Kidney (tissue), 14 donors: ENCODE results near the gene ZNF592. TPM values are rescaled to one million over a fixed set of nuclear protein-coding genes. Genes with fewer than 3 reads are reported as not detected.

Experiments
- DNase-seq, 5 donors: peaks; one replicate each; pipeline ENCODE4 v3.0.0-alpha.2; 2013 to 2020
- FAIRE-seq: peaks from 2 replicates; lab custom pipeline; 2012; peaks lifted over from hg19 to GRCh38; lab: Jason Lieb, UNC
- H3K27ac ChIP-seq, 2 donors: one replicate each; pipeline ENCODE4 v1.7.0; 2013; ENCODE audit warnings: low read depth in 2 of 2, low read length in 2 of 2, inconsistent platforms in 1 of 2
- H3K27me3 ChIP-seq: one replicate; pipeline ENCODE4 v1.7.1; 2013; ENCODE audit warnings: low read length, inconsistent platforms; ENCODE audit not compliant: control insufficient read depth, insufficient read depth
- H3K36me3 ChIP-seq, 3 donors: one replicate each; pipeline versions ENCODE4 v1.7.0 to v1.7.1; 2013; ENCODE audit warnings: low read length in 3 of 3, control low read depth in 1 of 3, inconsistent platforms in 1 of 3; ENCODE audit not compliant: insufficient read depth in 3 of 3, control insufficient read depth in 2 of 3
- H3K4me1 ChIP-seq, 3 donors: one replicate each; pipeline versions ENCODE4 v1.7.0 to v1.7.1; 2013; ENCODE audit warnings: low read length in 3 of 3, inconsistent platforms in 1 of 3, low read depth in 1 of 3; ENCODE audit not compliant: control insufficient read depth in 2 of 3, insufficient read depth in 2 of 3
- H3K4me3 ChIP-seq, 3 donors: one replicate each; pipeline versions ENCODE4 v1.7.0 to v1.8.1; 2013; ENCODE audit warnings: low read length in 3 of 3, control low read depth in 1 of 3, inconsistent platforms in 1 of 3
- H3K9ac ChIP-seq, 3 donors: one replicate each; pipeline versions ENCODE4 v1.7.0 to v1.7.1; 2013; ENCODE audit warnings: low read length in 3 of 3, control low read depth in 1 of 3, inconsistent platforms in 1 of 3
- H3K9me3 ChIP-seq, 3 donors: one replicate each; pipeline versions ENCODE4 v1.7.0 to v1.7.1; 2013; ENCODE audit warnings: low read length in 3 of 3, control low read depth in 1 of 3, inconsistent platforms in 1 of 3; ENCODE audit not compliant: control insufficient read depth in 2 of 3, insufficient read depth in 1 of 3
- intact Hi-C: fragments of 100-400 bp; cut with DNase I; formaldehyde crosslinking; loops from one replicate; pipeline ENCODE4 v1.11.1; 2022
- polyA plus RNA-seq: library from polyadenylated mRNA; stranded (reverse); fragments of 350-450 nt; fragmentation: Illumina TruSeq; extraction: RNeasy Lipid Tissue Mini Kit (QIAGEN cat#74804); gene quantifications from one replicate; pipeline ENCODE4 v1.2.3, GENCODE V29; 2014; ENCODE audit warnings: low read depth, low replicate concordance; ENCODE audit not compliant: insufficient read depth
- total RNA-seq: library from RNA; stranded (reverse); fragmentation: NEBNext Ultra II Directional; extraction: Animal tissue kit (Norgen Biotek cat#: 25700); gene quantifications from one replicate; pipeline ENCODE4 v1.2.1, GENCODE V29; 2021
- TF ChIP-seq, protein P1 (sequence below): IDR thresholded peaks from 3 replicates; pipeline ENCODE4 v1.5.1; 2012; ENCODE audit warnings: mild to moderate bottlenecking, moderate library complexity, borderline replicate concordance; ENCODE audit not compliant: insufficient read depth; ENCODE audit errors: extremely low read depth
- donor health status: control.
- donor health status: control.
- donor health status: control.
- donor health status: control.
- donor health status: control.
- donor health status: DM: yes; HTN: yes; CAD: no.
- donor health status: Normal renal cell carcinoma (clear cell type).

Gene ZNF592
- total and polyA plus RNA-seq, 2 donors from 2014 or later = 6.9 to 31.6 TPM

DNA sequence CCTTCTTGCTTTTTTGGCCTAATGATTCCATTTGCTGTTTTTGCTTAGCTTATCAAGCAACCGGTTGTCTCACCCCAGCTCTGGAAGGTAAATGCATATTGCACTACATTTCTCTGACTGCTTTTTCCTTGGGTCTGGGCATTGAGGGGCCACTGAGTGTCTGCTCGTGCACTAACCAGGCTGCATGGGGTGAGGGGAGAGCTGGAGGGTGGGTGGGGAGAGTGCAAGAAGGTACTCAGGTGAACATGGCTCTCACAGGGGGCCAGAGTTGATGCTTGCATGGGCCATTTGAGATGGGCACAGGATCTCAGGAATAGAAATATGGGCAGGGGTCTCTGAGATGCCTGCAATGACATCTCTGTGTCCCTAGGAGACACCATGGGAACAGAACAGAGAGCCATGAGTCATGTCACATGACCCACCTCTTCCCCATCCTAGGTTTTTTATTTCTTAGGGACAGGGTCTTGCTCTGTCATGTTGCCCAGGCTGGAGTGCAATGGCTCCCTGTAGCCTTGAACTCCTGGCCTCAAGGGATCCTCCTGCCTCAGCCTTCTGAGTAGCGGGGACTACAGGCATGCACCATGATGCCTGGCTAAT, 75.0 kb downstream of the ZNF592 start:
- Histone ChIP-seq H3K9ac (no peak overlapping the region), H3K4me1 (peaks cover 2 to 54% (median 44%) of the 10 kb centered on the region in 3 donors), H3K27me3 (no peaks in the 10 kb centered on the region), H3K27ac (peak overlapping the region in 1 of 2 donors; percentile 50), H3K4me3 (no peak overlapping the region), H3K9me3 (no peaks in the 10 kb centered on the region), H3K36me3 (peaks cover 0 to 6% (median 0%) of the 10 kb centered on the region in 3 donors)
- TF ChIP-seq, protein P1, sequence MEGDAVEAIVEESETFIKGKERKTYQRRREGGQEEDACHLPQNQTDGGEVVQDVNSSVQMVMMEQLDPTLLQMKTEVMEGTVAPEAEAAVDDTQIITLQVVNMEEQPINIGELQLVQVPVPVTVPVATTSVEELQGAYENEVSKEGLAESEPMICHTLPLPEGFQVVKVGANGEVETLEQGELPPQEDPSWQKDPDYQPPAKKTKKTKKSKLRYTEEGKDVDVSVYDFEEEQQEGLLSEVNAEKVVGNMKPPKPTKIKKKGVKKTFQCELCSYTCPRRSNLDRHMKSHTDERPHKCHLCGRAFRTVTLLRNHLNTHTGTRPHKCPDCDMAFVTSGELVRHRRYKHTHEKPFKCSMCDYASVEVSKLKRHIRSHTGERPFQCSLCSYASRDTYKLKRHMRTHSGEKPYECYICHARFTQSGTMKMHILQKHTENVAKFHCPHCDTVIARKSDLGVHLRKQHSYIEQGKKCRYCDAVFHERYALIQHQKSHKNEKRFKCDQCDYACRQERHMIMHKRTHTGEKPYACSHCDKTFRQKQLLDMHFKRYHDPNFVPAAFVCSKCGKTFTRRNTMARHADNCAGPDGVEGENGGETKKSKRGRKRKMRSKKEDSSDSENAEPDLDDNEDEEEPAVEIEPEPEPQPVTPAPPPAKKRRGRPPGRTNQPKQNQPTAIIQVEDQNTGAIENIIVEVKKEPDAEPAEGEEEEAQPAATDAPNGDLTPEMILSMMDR = no peak
- no peak for DNase-seq
- FAIRE-seq = no peak
- intact Hi-C loops = no loop called here

DNA sequence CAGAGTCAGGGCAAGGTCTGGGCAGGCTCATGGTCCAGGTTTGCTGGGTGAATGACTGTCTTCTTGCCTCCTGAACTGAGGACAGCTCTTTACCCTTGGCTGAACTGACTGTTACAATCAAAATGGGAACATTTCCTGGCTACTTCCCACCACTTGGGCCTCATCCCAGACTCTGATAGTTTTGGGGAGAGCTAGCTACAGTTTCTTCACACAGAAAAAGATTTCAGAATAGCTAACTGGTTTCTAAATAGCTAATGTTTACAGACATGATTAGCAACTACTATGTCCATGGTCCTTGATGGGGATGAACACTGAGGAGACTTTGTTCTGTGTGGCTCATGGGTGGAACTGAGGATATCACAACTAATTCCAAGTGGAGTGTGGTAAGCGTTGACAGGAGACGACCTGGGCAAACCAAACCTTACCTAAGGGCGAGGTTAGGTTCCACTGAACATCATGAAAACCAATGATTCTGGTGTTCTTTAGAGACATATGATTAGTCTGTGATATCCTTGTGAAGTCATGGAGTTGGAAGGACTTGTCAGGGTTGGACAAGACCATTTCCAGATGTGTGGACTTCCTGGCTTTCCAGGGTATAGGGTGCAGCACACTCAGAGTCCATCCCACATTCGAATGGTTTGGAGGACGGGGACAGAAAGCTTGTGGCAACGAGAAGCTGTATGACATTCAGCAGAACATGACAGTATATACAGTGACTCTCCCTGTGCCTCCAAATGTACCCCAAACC, 76.0 kb downstream of the ZNF592 start:
- Histone ChIP-seq H3K4me1 (peaks cover 2 to 44% (median 36%) of the 10 kb centered on the region in 3 donors), H3K9ac (no peak overlapping the region), H3K4me3 (no peak overlapping the region), H3K27me3 (no peaks in the 10 kb centered on the region), H3K36me3 (peaks cover 0 to 6% (median 0%) of the 10 kb centered on the region in 3 donors), H3K27ac (peak overlapping the region; percentile 43 to 72), H3K9me3 (no peaks in the 10 kb centered on the region)
- intact Hi-C loops = no loop called here
- TF ChIP-seq, protein P1 = no peak
- FAIRE-seq (no peak), DNase-seq (peak in 1 of 5 donors; percentile 62)

DNA sequence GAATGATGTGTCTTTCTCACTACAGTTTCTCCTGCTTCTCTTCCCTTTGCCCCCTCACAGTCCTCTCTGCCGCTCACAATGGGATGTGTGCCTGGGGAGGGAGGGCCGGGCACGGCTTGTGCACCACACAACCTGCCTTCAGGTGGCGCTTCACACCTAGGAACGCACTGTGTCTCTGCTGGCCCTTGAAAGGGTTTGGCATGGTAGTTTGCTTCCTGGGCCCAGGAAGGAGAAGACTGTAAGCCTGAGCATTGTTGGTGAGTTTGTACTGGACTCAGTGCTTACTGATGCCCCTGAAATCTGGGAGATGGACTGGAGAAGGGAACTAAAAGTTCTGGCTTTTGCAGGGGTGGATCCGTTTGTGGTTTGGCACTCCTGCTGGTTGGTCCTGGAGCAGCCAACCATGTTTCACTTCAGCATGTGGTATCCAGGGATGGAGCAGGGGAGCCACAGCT, 78.0 kb downstream of the ZNF592 start:
- no peak overlapping the region for H3K4me3 ChIP-seq
- FAIRE-seq (no peak), DNase-seq (peak in 1 of 5 donors; percentile 39)
- no peak overlapping the region for H3K27ac ChIP-seq
- no peaks in the 10 kb centered on the region for H3K27me3 ChIP-seq
- peaks cover 2 to 30% (median 29%) of the 10 kb centered on the region in 3 donors for H3K4me1 ChIP-seq
- H3K9ac ChIP-seq = no peak overlapping the region
- H3K9me3 ChIP-seq = no peaks in the 10 kb centered on the region
- TF ChIP-seq, protein P1 = peak; percentile 30
- intact Hi-C loops = no loop called here
- H3K36me3 ChIP-seq = peaks cover 0 to 6% (median 0%) of the 10 kb centered on the region in 3 donors
